Activated T-cell treated with anti-CD3 and anti-CD28 coated beads for 1 hour (primary cell): ENCODE results near the gene IRF1.
A peak's percentile ranks its signal among the peaks of the same experiment; 100 is the strongest.

Experiments
- DNase-seq: peaks from one replicate; pipeline ENCODE4 v3.0.0-alpha.2; 2020; ENCODE audit warnings: low read depth

The IRF1 gene

DNA sequence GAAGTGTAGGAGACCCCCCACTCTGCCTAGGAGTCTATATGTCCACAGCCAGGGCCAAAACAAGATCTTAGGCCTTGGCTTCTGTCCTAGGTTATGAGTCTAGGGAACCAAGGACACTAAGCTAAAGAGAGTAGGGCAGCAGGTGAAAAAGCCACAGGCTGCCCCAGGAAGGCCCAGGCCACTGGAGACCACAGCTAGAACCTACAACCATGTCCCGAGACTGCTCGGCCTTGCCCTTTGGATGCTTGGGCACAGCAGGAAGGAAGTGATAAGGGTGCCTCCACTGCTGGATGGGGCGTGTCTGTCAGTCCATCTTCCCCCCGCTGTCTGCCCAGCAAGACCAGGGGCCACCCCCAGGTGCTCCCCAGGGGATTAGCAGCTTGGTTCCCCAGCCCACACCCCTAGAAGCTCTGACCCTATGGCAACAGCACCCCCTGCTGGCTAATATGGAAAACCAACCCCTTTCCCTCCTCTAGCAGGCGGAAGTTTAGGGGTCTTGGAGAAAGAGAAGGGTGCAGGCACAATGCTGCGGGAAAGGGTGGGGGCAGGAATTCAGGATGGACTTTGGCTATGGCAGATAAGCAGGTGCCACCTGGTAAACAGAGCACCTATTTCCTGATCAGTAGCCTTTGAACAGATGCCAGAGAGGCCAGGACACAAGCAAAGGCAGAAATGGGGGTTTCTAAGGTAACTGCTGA lies 10.5 kb upstream of the IRF1 start:
- DNase-seq, result peak; percentile 67

DNA sequence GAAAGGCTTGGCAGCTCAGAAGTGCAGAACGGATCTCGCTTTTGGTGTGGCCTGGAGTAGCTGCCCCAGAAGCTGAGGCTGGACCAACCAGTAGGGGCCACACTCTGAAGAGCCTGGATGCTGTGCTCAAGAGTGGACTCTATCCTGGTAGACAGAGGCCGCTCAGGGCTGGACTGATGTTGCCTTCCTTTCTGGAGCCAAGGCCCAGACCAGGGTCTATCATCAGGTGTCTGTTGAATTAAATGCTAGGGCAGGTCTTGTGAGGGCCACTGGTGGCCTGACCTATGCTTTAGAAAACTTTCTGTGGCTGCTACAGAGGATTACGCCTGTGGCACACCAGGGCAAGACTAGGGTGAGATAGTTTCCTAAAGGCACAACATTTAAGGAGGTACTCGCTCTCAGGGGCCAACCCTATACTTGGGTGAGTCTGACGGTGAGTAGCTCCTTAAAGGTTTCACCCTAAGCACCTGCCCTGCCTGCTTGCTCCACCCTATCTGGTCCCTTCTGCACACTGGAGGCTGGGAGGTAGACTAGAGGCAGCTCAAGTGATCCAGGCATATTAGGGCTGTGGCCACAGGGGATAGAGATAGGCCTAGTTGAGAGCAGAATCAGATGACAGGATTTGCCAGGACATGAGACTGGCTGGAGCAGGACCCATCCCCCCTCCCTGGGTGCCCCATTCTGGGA lies 9.8 kb upstream of the IRF1 start:
- DNase-seq, result no peak

DNA sequence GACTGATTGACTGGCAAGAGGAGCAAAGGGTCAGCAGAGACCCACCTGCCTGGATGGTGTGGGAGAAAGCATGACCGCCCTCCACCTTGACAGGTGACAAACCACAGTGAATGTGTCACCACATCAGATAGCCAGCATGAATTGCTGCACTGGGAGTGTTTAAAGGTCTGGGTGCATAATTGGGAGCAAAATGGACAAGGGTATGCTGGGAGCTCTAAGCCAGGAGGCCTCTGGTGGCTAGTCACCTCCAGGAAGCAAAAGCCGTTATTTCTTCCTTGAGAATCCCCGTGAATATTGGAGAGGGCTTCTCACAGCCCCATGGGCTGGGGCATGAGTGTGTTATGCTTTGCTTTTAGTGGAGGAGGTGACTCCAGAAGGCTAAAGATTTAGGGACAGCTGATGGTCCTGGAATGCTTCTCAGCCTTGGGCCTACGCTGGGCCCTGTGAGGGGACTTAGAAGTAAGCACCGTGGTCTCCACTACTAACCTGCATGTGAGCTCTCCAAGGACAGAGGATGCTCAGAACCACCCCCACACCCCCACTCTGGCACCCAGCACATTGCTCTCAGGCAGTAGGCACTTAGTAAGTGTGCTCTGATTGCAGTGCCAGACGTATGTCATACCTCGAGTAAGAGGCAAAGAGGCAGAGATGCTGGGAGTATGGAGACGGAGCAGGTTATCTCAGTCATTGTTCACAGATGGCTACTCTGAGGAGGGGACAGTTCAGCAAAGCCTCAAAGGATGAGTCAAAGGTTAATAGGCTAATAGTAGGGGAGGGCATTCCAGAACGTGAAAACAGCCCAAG lies 9.1 kb upstream of the IRF1 start:
- no peak for DNase-seq

DNA sequence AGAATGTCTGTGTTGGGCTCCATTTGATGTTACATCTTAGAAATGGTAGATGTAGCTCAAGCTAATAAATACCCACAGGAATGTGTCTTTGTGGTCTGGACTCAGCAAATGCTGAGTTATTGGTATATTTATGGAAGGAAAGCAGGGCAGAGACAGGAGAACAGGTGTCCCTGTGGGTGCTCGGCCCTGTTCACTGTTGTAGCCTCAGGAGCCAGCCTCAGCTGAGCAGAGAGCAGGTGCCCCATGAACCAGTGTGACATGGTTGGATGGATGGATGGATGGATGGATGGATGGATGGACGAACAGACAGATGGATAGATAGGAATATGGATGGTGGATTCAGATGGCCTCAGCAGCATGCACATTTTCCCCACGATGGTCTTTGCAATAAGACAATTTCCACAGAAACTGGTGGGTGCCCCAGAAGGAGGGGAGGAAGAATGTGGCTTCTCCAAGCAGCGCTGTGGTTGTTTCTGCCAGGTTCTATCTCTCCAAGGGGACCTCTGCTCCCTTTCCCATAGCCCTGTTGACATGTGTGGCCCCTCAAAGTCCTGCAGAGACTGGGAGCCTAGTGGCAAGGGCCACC lies 8.2 kb upstream of the IRF1 start:
- DNase-seq, result no peak

DNA sequence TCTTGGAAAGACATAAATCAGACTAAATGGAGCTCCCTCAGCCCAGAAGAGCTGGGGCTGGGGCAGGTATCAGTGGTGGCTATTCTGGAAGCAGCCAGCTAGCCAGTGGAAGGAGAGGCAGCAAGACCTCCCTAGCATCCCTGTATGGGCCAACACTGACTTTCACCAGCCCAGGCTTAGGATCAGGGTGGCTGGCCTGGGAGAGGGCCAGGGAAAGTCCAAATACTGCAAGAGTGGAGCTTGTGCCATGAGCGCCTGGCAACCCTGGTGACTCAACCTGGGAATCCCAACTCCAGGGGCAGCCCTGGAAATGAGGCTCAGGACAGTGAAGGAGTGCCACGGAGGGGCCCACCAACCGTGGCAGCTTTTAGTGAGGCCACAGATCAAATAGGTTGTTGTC lies 7.6 kb upstream of the IRF1 start:
- no peak for DNase-seq

DNA sequence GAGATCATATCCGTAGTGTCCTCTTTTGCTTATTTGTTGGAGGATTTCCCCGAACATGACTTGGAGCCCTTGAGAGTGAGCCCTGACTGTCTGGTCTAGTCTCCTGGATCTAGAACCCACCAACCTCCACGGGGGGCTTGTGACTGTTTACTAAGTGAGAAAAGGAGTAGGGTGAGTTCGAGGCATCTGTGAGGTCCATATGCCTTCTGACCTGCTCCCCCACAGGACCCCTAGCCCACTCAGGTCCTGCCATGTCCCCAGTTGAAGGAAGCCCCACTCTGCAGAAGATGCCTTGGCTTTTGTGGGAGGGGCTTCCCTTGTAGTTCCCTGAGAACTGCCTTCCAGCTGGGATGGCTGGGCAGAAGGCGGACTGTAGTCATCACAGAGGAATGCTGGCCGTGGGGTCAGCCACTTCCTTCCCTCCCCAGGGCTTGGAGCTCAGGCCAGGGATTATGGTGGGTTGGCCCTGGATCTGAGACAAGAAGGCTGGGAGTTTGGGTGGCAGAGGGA lies 7.0 kb upstream of the IRF1 start:
- no peak for DNase-seq

DNA sequence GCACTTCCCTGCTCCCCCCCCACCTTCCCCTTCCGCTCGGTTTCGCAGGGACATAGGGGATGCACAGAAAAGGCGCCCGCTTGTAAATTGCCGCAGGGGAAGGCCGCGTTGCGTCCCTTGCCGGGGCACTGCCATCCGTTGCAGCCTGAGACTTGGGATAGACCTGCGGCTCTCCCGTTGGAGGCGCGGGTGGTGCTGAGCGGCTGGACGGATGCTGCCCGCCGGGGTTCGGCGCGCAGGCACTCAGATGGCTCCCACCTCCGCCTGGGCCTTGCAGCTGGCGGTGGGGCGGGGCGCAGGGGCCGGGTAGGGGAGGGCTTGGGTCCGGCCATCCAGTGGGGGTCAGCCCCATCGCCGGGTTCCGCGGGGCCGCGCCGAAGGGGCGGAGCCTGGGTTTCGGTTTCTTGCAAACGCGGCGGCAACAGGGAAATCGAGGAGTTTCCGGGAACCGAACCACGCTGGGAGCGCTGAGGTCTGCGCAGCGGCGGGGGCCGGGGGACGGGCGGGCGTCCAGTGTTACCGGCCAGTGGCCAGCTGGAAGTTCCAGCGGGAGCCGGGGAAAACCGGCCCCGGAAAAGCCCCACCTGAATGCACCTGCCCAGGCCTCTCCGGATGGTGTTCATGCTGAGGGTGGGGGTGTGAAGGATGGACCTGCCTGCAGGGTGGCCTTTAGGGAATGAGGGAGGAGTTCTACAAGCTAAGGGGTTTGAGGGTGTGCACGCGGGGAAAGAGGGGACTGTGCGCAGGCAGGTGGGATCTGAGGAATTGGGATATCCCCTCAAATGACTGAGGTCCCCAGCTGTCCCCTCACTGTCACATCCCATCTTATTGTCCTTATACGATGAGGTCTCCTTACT lies 6.3 kb upstream of the IRF1 start:
- no peak for DNase-seq

DNA sequence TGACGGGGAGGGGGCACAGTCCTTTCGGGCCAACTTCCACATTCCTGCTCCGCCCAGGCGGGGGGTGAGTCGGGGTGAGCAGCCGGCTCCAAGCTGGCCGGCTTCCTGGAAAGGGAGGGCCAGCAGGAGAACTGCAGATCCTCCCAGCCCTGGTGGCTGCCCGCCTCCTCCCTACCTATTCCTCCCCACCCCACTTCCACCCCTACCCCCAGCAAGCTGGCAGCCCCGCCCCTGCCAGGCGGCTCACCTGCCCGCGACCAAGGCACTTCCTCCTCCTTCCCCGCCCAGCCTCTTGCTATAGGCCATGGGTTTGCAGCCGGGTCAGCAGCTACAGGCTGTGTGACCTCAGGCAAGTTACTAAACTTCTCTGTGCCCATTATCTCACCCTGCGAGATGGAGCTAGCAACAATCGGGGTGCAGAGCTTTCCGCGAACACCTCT lies 5.6 kb upstream of the IRF1 start:
- DNase-seq, result peak; percentile 76

DNA sequence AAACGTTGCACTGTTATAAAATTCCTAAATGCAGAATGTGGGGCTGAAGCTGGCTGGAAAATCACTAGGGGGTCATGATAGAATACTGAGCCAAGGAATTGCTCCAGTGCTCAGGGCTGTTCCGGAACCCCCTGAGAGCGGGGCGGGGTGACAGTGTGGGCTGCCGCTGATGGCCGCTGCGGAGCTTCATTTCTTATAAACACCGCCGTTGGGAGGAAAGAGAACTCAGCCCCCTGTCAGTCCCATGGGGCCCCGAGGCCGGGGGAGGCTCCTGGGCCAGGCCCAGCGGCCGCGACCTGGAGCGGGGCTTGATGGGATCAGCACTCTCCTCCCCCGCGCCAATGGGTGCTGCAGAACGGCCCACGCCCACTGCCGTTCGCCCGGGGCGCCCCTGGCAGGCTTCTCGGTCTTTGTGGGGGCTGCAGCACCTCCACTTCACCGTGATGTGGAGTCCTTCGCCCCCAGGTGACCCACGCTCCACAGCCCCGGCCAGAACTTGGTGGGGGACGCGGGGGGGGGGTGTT lies 5.2 kb upstream of the IRF1 start:
- peak; percentile 38 for DNase-seq

DNA sequence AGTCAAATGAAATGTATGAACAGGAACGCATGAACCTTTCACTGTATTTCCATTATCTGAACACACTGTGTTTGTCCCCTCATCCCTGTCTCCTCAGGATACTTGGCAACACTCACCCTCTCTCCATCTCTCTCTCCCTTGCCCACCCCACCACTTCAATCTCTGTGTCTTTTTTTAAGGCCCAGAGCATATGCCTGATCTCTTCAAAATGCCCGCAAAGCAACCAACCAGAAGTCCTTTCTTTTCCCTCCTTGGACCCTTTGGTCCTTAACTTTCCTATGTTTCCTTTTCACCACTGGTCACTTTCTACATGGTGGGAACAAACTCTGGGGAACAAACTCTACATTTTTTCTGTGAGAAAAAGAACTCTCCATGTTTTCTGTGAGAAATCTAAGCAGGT lies 3.2 kb upstream of the IRF1 start:
- DNase-seq, result no peak

DNA sequence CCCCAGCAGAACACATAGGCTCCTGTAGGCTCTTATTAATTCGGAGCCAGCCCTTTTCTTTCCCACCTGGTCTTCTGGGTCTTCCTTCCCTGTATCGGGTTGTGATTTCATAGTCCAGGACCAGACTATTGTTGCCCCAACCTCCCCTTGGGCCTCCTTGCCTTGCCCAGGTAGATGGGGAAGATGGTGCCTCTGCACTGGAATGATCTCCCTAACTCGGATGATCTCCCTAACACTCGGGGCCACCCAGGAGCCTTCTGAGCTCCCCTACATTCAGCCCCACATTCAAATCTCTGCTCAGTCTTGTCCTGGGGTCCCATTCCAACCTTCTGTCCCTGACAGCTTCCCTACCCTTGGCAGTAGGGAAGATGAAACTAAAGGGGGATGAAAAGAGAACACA lies 2.7 kb upstream of the IRF1 start:
- DNase-seq, result no peak

DNA sequence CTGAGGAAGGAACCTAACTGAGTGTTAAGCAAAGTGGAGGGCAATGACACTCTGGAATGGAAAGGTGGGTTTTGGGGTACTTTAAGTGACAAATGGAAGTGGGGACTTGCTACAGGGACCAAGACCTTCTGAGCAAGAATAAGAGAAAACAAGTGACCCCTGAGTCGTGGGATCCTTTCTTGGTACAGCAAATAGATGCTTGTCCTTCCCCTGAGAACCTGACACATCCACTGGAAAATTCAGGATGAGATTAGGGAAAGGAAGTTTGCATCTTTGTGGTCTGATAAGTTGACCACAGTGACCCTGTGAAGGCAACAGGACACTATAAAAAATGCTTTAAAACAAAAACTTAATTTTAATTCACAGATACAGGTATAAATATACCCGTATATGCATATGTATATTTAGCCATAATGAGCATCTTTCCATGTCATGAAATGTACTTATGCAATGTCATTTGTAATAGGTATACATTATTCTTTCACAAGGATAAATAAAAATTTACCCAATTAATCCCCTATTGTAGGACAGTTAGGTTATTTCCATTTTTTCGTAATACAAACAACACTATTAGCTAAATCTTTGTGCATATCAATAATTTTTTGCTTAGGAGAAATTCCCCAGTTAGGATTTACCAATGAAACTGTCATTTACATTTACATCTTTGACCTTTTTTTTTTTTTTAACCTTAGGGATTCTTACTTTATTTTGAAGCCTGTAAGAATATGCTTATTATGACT lies 2.0 kb upstream of the IRF1 start:
- no peak for DNase-seq

DNA sequence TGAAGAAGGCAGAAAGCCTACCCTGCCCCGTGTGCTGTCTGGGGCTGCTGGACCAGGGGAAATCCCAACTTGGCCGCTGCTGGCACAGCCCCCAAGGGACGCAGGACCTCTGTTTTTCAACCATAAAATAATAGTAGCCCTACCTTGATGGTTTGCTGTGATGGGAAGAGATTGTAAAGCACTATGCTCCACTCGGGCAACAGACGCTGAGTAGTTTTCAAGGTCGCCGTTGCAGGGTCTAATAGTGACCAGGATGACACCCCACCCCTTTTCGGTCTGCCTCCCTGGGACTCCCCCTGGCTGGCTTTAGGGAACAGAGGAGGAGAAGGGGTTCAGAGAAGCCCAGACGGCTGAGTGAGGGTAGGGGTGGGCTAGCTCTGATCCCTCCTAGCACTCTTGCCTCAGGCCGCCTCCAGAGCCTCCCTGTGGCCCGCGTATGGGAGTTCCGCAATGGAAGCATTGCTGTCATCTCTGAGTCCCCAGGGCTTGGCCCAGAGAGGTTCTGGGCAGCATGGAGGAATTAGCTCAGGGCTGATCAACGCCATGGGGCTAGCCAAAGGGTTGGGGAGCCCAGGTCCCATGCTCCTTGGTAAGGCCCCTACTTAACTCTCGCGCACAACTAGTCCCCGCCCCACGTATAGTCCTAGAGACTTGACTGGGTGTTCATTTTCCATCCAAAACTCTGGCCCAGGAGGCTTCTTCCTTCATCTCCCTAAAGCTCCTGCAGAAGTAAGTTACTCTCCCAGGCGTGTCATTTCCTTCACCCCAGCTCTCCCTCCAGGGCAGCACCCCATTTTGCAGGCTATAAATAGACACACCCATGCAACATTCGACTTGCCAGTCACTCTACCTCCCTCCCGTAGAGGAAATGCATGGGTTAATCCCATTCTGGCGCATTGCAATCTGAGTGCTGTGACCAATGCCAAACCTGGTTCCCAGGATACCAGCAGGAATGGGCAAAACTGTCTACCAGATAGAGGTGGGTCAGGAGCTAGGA lies 1.1 kb upstream of the IRF1 start:
- DNase-seq, result no peak

DNA sequence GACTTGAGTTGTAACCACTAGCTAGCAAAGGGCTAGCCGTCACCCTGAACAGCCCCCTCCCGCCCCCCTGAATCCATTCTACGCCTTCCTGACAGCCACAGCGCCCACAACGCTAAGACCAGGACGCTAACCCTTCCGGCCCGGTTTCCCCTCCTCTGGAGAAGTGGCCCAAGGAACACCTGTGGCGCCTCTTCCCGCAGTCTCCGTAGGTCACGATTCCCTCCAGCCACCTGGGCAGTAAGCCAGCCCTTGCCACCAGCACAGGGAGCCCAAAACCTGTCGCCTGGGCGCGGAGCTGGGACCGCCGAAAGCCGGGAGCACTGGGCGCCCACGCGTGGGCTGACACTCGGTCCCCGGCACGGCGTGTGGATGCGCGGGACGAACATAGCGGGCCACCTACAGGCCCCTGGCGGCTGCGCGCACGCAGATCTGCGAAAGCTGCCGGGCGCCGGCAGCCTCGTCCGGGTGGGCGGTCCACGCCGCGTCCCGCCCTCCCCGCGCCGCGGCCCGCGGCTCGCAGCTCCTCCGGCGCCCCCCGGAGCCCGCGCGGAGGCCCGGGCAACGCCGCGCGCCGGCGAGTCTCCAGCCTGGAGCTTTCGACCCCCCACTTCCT lies 596 bp downstream of the IRF1 start:
- DNase-seq, result no peak

DNA sequence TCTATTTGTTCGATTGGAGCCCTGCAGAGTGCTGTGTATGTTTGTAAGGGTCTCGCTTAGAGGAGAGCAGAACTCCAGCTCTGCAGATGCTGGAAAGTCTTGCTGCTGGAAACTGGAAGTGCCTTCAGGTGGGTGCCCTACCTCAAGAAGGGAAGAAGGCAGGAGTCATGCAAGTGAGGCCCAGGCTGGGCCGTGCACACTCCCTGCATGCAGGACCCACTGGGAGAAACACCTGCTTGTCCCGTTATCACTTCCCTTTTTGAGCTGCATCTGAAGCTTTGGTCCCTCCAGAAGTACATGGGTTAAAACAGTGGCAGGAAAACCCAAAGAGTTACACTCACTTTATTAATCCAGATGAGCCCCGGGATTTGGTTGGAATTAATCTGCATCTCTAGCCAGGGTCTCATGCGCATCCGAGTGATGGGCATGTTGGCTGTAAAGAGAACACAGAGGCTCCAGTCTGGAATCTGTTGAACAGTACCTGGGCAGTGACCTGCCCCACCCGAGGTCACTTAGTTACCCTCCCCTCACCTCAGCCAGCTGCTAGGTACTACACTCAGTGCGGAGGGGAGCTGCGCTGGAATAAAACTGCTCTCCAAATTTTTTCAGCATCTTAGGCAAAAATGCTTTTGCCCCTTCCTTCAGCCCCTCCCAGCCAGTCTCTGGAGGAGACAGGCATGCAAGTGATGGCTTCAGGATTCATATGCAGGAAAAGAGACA lies 1.4 kb downstream of the IRF1 start:
- no peak for DNase-seq

DNA sequence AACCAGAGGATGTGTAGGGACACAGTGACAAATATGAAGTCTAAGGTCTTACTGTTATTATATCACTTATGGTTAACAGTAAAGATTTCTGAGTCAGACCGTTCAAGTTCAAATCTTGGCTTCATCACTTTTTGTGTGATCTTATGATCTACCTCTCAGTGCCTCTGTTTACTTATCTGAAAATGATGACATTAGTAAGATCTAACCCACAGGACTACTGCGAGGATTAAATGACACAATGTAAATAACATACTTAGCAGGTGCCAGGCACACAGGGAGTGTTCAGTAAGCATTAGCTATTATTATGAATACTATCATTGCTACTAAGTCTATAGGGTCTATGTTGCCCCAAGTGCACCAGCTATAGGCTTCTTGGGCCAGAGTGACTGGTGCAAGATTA lies 2.0 kb downstream of the IRF1 start:
- DNase-seq, result no peak

DNA sequence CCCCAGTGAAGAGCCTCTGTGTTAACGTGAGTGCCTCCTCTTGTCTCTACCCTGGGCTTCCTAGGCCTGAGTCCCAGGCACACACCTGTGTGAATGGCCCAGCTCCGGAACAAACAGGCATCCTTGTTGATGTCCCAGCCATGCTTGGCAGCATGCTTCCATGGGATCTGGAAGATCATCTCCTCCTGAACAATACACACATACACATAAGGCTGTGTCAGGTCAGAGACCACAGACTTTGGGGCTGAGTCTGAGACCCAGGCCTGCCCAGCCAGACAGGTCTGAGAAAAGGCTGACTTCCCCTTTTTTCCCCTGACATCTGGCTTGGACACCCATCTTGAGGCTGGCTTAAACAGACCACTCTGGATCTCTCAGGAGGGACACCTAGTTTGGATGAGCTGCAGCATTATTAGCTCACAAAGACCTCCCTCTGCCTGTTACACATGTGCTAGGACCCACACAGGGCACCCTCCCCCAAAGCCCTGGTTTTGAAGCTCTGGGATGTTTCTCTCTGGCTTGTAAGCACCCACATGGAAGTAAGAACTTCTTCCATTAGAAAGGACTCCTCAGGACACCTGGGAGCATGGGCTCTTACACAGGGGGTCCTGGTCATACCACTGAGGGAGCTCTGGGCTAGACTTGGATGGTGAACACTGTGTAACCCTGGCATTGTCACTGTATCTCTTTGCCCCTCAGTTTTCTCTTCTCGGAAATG lies 2.6 kb downstream of the IRF1 start:
- DNase-seq, result no peak

DNA sequence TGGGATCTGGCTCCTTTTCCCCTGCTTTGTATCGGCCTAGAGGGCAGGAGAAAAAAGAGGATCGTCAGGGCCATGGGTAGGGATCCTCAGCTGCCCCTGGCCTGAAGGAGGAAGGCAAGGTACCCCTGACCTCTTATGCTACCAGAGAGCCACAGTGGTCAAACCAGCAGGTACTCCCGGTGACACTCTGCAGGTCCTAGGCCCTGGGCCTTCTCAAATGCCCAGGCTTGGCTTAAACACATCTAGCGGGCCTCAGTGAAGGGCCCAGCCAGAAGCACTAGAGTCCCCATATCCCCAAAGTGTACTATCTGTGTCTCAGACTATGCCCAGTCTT lies 3.5 kb downstream of the IRF1 start:
- DNase-seq, result no peak
